Activated CD8-positive, alpha-beta memory T cell treated with anti-CD3 and anti-CD28 coated beads for 4 hours (primary cell): Measurements from ENCODE around the gene SNAI1.

Experiments
- DNase-seq, 2 donors: peaks; one replicate each; pipeline ENCODE4 v3.0.0-alpha.2; 2020; ENCODE audit warnings: low read depth in 2 of 2

Gene SNAI1

GRCh38 chr20:50037123-50037522, 54.3 kb downstream of the SNAI1 start:
- no peak for DNase-seq

GRCh38 chr20:50037575-50037974, 54.8 kb downstream of the SNAI1 start:
- DNase-seq = no peak

GRCh38 chr20:50038169-50038568, 55.4 kb downstream of the SNAI1 start:
- no peak for DNase-seq
